ENCODE data around the gene UNK. TPM values are rescaled to one million over a fixed set of nuclear protein-coding genes. Genes with fewer than 3 reads are reported as not detected.

UNK gene
- total RNA-seq: 16.9 TPM

DNA sequence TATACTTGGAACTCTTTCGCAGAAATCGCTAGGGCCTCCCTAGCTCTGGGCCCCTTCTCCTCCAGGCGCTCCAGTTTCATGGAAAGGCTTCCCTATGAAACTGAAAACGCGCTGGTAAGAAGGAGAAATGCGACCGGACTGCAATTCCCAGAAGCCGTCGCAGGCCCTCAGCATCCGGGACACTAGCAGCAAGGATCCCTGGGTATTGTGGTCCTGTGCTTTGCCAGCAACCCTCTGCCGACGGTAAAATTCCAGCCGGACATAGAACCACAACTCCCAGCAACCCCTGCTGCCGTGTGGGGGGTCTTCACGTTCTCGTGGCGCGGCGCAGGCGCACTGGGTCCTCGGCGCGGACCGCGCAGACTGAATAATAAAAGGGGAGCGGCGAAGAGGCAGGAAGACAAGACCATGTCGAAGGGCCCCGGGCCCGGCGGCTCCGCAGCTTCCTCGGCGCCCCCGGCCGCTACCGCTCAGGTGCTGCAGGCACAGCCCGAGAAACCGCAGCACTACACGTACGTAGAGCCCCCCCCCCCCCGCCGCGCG, at the start of gene UNK:
TSS of gene UNK (plus strand) at position 334 of the 543 bp plus-strand sequence. CDS start at position 409, 75 bp downstream.
- peak; percentile 100 for DNase-seq

DNA sequence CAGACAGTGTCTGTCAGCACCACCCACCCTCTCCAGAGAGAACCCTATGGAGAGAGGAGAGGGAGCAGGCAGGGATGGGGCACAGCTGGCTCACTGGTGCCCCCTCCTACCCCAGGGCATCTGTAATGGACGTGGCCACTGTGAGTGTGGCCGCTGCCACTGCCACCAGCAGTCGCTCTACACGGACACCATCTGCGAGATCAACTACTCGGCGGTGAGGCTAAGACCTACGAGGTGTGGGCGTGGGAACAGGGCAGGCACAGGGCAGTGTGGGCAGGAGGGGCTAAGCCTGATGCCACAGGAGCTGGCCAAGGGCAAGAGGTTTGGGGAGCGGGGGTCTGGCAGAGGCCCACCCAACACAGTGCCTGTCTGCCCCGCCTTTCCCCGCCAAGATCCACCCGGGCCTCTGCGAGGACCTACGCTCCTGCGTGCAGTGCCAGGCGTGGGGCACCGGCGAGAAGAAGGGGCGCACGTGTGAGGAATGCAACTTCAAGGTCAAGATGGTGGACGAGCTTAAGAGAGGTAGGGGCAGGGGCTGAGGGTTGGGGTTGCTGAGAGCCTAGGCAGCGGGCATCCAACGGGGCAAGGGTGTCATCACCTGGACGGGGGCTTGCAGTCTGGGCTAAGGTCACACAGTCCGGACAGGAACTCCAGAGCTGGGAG, 48.3 kb upstream of the UNK start:
- DNase-seq: no peak

GRCh38 chr17:75737133-75737962, 47.3 kb upstream of the UNK start:
- no peak for DNase-seq

- no peak for DNase-seq
Measured at GRCh38 chr17:75738218-75738802, 46.3 kb upstream of the UNK start.

- no peak for DNase-seq
Measured at GRCh38 chr17:75739174-75739573, 45.4 kb upstream of the UNK start.

- DNase-seq: no peak
Measured at GRCh38 chr17:75739801-75740200, 44.8 kb upstream of the UNK start.

- DNase-seq: no peak
Measured at GRCh38 chr17:75740215-75740614, 44.4 kb upstream of the UNK start.

DNA sequence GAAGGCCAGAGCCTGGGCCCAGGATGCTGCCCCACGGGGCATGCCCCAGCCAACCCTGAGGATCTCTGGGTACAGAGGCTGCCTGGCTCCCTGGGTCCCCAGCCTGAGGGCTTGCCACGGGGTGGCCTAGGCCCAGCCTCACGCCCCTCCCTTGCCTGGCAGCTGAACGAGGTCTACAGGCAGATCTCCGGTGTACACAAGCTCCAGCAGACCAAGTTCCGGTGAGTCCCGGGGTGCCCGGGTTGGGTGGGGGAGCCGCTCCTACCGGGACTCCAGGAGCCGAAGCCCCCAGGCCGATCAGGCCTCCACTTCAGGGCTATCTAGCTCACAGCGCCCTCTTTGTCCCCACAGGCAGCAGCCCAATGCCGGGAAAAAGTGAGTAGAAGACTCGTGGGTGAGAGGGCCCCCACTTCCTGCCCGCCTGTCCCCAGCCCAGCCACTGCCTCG, 44.0 kb upstream of the UNK start:
- no peak for DNase-seq

DNA sequence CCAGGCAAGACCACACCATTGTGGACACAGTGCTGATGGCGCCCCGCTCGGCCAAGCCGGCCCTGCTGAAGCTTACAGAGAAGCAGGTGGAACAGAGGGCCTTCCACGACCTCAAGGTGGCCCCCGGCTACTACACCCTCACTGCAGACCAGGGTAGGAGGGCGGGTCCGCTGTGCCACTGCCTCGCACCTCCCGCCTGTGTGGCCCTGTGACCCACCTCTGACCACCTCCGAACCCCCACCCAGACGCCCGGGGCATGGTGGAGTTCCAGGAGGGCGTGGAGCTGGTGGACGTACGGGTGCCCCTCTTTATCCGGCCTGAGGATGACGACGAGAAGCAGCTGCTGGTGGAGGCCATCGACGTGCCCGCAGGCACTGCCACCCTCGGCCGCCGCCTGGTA, 42.3 kb upstream of the UNK start:
- DNase-seq: no peak

GRCh38 chr17:75743625-75744206, 40.9 kb upstream of the UNK start:
- no peak for DNase-seq

DNA sequence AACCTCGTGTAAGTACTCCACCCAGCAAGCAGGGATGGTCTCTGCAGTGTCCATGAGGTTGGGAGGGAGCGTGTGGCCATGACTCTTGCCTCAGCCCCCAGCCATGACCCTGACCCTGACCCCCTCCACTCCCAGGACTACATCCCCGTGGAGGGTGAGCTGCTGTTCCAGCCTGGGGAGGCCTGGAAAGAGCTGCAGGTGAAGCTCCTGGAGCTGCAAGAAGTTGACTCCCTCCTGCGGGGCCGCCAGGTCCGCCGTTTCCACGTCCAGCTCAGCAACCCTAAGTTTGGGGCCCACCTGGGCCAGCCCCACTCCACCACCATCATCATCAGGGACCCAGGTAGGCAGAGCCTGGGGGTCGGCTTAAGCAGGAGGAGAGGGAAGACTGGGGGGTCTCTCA, 35.9 kb upstream of the UNK start:
- no peak for DNase-seq

GRCh38 chr17:75749545-75750389, 34.8 kb upstream of the UNK start:
- DNase-seq: peak; percentile 88

DNA sequence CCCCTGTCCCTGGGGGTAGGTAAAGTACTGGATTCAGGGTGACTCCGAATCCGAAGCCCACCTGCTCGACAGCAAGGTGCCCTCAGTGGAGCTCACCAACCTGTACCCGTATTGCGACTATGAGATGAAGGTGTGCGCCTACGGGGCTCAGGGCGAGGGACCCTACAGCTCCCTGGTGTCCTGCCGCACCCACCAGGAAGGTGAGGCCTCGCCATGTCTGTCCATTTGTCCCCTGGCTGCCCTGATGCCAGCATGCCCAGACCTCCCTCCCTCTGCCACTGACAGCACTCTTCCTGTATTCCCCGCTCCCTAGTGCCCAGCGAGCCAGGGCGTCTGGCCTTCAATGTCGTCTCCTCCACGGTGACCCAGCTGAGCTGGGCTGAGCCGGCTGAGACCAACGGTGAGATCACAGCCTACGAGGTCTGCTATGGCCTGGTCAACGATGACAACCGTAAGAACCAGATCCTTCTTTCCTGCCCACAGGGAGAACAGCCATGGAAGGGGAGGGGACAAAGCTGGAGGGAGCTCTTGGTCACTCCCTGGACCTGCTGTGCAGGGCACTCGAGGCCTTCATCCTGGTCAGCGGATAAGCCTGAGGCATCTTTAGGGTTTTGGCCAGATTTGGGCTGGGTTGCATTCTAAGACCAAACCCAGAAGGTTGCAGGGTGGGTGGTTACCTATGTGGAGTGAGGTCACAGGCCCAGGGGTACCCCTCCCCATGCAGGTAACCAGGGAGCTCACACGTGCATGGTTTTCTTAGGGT, 33.8 kb upstream of the UNK start:
- no peak for DNase-seq

- DNase-seq: peak; percentile 47
Measured at GRCh38 chr17:75751676-75752404, 32.8 kb upstream of the UNK start.

GRCh38 chr17:75752405-75752709, 32.2 kb upstream of the UNK start:
- no peak for DNase-seq

- no peak for DNase-seq
Measured at GRCh38 chr17:75752802-75753513, 31.6 kb upstream of the UNK start.

GRCh38 chr17:75753514-75754377, 30.9 kb upstream of the UNK start:
- peak; percentile 88 for DNase-seq

- DNase-seq: no peak
Measured at GRCh38 chr17:75754378-75755204, 30.0 kb upstream of the UNK start.
